G401.6 (cell line): ENCODE data around the gene GHRHR.

Experiments used
- FAIRE-seq: peaks from 2 replicates; lab custom pipeline; 2012; peaks lifted over from hg19 to GRCh38; lab: Jason Lieb, UNC

The GHRHR gene

DNA sequence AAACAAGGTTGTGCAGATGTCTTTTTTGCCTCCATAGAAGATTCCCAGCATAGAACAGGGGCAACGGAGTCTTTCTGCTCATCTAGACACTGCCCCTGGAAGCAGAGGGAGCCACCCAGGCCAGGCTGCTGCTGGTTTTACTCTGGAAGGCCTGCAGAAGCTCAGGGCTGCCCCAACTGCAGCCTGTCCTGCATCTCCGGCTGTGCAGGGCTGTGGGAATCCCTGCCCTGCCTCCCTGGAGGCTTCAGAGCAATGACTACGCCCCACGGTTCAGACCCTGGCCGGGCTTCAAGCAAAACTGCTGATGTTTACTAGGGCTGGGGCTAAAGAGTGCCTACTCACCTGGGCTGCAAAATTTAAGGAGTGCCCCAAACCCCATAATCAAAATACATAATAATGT lies 43.9 kb downstream of the GHRHR start:
- FAIRE-seq, result no peak

GRCh38 chr7:31014826-31015225 lies 51.1 kb downstream of the GHRHR start:
- no peak for FAIRE-seq

DNA sequence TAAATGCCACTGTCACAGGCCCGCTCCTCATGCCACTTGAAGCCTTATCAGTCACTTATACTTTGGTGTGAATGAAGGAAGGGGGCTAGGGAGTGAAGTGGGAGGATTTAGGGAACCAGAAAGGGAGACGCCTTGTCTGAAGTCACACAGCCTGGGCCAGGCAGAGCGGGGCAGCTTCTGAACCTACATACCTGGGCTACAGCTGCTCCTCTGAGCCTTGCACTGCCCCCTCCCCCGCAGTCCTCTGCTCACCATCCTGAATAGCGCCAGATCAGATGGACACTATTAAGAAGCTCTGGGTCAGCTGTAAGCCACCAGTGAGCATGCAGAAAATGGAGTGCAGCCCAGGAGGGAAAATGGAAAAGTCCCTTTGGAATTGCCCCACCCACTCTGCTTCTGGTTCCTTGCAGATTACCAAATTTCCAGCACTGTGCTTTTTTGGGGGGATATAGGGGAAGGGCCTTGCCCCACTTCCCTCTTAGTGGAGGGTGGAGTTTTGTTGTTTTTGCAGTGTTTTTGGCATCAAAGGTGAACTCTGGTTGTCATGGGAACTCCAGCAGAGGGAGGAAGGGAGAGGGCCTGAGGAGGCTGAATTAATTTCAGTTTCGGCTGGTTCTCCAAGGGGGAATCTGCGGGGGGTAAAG lies 53.4 kb downstream of the GHRHR start:
- FAIRE-seq, result no peak

DNA sequence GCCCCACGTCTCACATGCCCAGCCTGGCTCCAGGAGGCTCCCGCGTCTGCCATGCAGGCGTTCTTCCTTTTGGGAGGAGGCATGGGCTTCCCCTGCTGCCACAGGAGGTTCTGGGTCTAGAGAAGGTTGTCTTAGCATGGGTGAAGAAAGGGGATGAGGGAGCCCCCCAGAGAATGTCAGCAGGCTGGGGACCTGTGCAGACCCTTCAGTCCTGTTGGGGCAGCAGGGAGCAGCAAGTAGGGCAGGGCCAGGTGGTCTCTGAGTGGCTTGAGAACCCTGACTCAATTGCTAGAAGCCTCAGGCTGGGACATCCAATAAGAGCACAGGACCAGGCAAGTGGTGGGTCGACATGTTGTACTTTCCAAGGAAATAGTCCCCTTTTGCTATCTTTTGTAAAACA lies 54.0 kb downstream of the GHRHR start:
- no peak for FAIRE-seq

- FAIRE-seq, result no peak
These were observed 55.8 kb downstream of the GHRHR start for GRCh38 chr7:31019509-31019908.

- FAIRE-seq, result no peak
These were observed 56.4 kb downstream of the GHRHR start for GRCh38 chr7:31020161-31020560.

GRCh38 chr7:31020652-31021051 lies 56.9 kb downstream of the GHRHR start:
- FAIRE-seq, result no peak

DNA sequence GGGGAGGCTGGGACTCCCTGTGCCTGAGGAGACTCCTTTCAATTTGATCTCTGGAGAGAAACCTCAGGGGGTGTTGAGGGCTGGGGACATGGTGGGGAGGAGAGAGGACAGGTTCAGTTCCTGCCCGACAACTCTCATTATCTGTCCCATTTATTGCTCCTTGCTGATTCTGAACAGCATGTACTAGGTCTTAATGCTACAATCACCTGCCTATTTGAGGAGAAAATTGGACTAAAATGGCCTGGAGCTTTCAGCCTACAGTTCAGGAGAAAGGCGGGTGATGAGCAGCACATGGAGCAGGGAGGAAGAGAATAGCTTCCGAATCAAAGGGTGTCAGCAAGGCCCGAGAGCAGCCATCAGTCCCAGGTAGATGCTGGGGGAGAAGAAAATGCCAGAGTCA lies 58.4 kb downstream of the GHRHR start:
- no peak for FAIRE-seq

DNA sequence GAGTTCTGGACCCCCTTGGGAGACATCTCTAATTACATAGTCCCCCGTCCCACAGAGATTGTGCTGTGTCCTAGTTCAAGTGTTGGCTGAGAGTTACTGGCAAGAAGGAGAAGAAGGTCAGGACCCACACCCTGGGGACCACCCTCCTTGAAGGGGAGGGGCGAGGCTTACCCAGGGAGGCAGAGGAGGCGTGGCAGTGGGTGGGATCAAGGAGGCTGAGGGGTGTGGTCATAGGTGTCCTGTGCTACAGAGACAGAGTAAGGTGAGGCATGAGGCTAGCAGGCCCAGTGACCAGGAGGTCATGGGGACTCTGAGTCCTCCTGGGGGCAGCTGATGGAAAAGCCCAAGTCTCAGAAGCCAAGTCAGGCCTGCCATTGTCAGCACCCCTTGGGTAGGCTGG lies 59.0 kb downstream of the GHRHR start:
- FAIRE-seq, result no peak

DNA sequence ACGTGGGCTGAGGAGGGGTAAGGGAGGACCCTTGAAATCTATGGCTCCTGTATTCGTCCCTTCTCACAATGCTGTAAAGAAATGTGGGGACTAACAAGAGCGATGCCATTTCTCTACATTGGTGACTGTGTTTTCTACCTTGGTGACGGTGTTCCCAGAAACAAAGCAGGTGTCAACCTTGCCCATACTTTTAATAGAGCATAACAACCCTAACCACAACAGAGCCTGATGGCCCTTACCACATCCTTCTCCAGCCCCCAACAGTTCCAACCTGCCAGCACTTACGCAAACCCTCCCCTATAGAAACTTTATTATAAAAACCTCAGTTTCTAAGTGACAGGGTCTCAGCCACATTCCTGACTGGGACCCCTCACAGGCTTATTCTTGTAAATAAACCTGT lies 60.1 kb downstream of the GHRHR start:
- no peak for FAIRE-seq

DNA sequence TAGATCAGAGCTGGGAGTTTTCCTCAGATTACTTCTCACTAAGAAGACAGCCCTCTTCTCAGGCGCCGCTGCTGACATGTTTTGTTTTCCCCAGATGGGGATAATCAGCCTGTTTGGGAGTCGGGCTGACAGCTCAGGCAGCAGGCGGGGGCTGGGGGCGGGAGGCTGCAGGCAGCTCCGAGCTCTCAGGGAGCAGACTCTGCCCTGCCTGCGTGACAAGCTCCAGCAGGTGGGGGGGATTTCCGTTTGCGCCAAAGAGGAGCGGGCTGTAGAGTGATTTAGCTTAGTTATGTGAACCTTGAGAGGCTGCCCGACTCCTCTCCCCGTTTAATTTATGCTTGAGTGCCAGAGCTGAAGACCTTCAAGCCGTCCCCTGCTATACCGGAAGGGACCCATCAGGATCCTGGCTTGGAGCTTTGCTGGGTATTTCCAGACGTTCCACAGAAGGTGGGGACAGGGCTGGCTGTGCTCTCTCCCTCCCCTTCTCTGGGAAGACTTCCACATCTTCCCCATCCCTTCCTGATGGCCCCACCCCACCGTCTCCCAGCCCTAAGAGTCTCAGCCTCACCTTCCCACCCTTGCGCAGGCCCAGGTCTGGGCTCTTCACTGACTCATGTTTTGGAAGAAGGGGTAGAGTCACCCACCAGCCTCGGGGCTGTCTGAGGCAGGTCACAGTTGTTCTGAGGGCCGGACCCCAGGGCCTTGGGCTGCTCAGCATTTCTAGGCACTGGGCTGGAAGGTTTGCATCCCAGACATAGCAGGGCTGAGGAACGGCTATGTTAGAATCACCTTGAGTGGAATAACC lies 63.6 kb downstream of the GHRHR start:
- FAIRE-seq, result no peak

DNA sequence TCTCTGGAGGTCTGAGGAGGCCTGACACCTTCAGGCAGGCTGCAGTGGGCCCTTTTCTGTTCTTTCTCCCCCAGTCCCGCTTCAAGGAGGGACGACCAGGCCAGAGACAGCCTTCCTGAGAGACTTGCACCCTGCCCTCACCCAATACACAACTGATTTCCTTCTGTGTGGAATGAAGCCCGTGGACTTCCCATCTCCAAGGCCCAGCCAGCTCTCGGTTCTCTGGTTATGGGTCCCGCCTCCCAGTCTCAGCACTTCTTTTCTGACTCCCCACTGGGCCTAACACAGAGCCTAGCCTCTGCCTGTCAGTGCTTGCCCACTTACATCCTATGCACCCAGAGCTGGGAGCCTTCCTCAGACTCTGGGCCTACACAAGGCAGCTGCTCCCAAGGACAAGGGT lies 64.3 kb downstream of the GHRHR start:
- FAIRE-seq, result no peak

DNA sequence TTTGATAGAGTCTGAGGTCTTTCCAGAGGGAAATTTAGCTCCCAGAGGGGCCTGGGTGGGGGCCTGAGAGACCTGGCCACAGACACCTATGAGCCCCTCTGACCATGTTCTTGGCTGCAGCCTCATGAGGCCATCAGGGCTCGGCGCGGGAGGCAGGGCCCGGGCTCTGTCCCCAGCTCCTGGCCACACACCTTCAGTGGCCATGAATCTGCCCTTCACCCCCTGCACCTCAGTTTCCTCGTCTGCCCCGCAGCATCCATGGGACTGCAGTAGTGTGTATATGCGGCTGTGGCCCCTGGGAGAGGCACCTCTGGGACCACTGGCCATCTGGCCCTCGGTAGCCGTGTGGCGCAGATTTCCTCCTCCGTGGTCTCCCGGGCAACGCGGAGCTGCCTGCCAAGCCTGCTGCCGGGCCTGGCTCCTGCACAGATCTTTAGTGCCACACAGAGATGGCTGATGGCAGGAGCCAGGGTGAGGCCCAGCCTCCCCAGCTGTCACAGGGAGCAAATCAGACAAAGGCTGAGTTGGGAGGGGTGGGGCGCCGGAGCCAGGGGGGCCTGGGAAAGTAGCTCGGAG lies 64.8 kb downstream of the GHRHR start:
- no peak for FAIRE-seq
